ENCODE results near the gene TMEM117. TPM values are rescaled to one million over a fixed set of nuclear protein-coding genes. Genes with fewer than 3 reads are reported as not detected.

Gene TMEM117
- total RNA-seq, 2 experiments from 2014 or later = 0.95 to 7.1 TPM

- no peak for DNase-seq (ENCODE audit: low spot score)
- H3K4me3 ChIP-seq (ENCODE audit: low read depth, low read length, poor library complexity, severe bottlenecking) = no peak overlapping the region
- TF ChIP-seq CTCF (conservative IDR thresholded peaks at IDR 0.05; ENCODE audit: low read length) (no peak), EZH2phosphoT487 (IDR thresholded peaks at IDR 0.05; ENCODE audit: borderline replicate concordance, low read depth, low read length) (no peak)
- H4K20me1 ChIP-seq (ENCODE audit: insufficient read depth, low read length) = no peaks in the 10 kb centered on the region
- no peak overlapping the region for H3K4me2 ChIP-seq (ENCODE audit: low read length)
- BruUV-seq (replicated peaks) = no TSS peak
- H3K36me3 ChIP-seq (ENCODE audit: insufficient read depth, low read length) = no peaks in the 10 kb centered on the region
- H3K4me1 ChIP-seq (ENCODE audit: insufficient read depth, low read length, poor library complexity, severe bottlenecking) = no peaks in the 10 kb centered on the region
- intact Hi-C loops (cut with micrococcal nuclease; ENCODE audit: unreplicated experiment) = no loop called here
- H2AFZ ChIP-seq (ENCODE audit: low read length) = no peak overlapping the region
- no peaks in the 10 kb centered on the region for H3K9me3 ChIP-seq (ENCODE audit: low read length)
- H3K79me2 ChIP-seq (ENCODE audit: insufficient read depth, low read depth, low read length) = no peaks in the 10 kb centered on the region
- ChIA-PET CTCF (ENCODE audit: unreplicated experiment) (no interaction called here), POLR2A (no interaction called here)
- no peaks in the 10 kb centered on the region for H3K9me2 ChIP-seq (ENCODE audit: insufficient read depth, low read length)
- H3K27ac ChIP-seq (ENCODE audit: low read depth, low read length, poor library complexity, severe bottlenecking) = no peak overlapping the region
Observed at GRCh38 chr12:43895580-43896206, 59.8 kb downstream of the TMEM117 start.

GRCh38 chr12:43896496-43896895, 60.6 kb downstream of the TMEM117 start:
- ChIA-PET POLR2A (interaction anchor here (0.7 kb wide), 1 partner anchor 188 kb away, joined by 3 read pairs; no protein-coding TSS in a partner anchor), CTCF (ENCODE audit: unreplicated experiment) (no interaction called here)
- intact Hi-C loops (cut with micrococcal nuclease; ENCODE audit: unreplicated experiment) = no loop called here
- Histone ChIP-seq H3K4me2 (ENCODE audit: low read length) (no peak overlapping the region), H3K27ac (ENCODE audit: low read depth, low read length, poor library complexity, severe bottlenecking) (no peak overlapping the region), H3K36me3 (ENCODE audit: insufficient read depth, low read length) (no peaks in the 10 kb centered on the region), H3K9me2 (ENCODE audit: insufficient read depth, low read length) (no peaks in the 10 kb centered on the region), H3K79me2 (ENCODE audit: insufficient read depth, low read depth, low read length) (no peaks in the 10 kb centered on the region), H4K20me1 (ENCODE audit: insufficient read depth, low read length) (no peaks in the 10 kb centered on the region), H3K4me3 (ENCODE audit: low read depth, low read length, poor library complexity, severe bottlenecking) (no peak overlapping the region), H2AFZ (ENCODE audit: low read length) (no peak overlapping the region), H3K9me3 (ENCODE audit: low read length) (no peaks in the 10 kb centered on the region), H3K4me1 (ENCODE audit: insufficient read depth, low read length, poor library complexity, severe bottlenecking) (no peaks in the 10 kb centered on the region)
- no TSS peak for BruUV-seq (replicated peaks)
- TF ChIP-seq CTCF (conservative IDR thresholded peaks at IDR 0.05; ENCODE audit: low read length) (no peak), EZH2phosphoT487 (IDR thresholded peaks at IDR 0.05; ENCODE audit: borderline replicate concordance, low read depth, low read length) (no peak)
- no peak for DNase-seq (ENCODE audit: low spot score)

- CTCF ChIA-PET (ENCODE audit: unreplicated experiment) = no interaction called here
- H3K27ac ChIP-seq (ENCODE audit: low read depth, low read length, poor library complexity, severe bottlenecking) = no peak overlapping the region
Observed at GRCh38 chr12:43898474-43898873, 62.6 kb downstream of the TMEM117 start.

More at GRCh38 chr12:43898474-43898873, 62.6 kb downstream of the TMEM117 start:
- Histone ChIP-seq H3K4me1 (ENCODE audit: insufficient read depth, low read length, poor library complexity, severe bottlenecking) (no peaks in the 10 kb centered on the region), H4K20me1 (ENCODE audit: insufficient read depth, low read length) (no peaks in the 10 kb centered on the region), H3K36me3 (ENCODE audit: insufficient read depth, low read length) (no peaks in the 10 kb centered on the region), H3K9me3 (ENCODE audit: low read length) (no peaks in the 10 kb centered on the region), H3K4me3 (ENCODE audit: low read depth, low read length, poor library complexity, severe bottlenecking) (no peak overlapping the region), H3K4me2 (ENCODE audit: low read length) (no peak overlapping the region), H3K9me2 (ENCODE audit: insufficient read depth, low read length) (no peaks in the 10 kb centered on the region), H2AFZ (ENCODE audit: low read length) (no peak overlapping the region), H3K79me2 (ENCODE audit: insufficient read depth, low read depth, low read length) (no peaks in the 10 kb centered on the region)
- no TSS peak for BruUV-seq (replicated peaks)
- POLR2A ChIA-PET = no interaction called here
- no peak for DNase-seq (ENCODE audit: low spot score)
- TF ChIP-seq CTCF (conservative IDR thresholded peaks at IDR 0.05; ENCODE audit: low read length) (no peak), EZH2phosphoT487 (IDR thresholded peaks at IDR 0.05; ENCODE audit: borderline replicate concordance, low read depth, low read length) (no peak)
- intact Hi-C loops (cut with micrococcal nuclease; ENCODE audit: unreplicated experiment) = no loop called here

Data from OCI-LY7 (cell line).